HG03135 (cell line): Measurements from ENCODE around the gene MKKS.

Experiments used
- ATAC-seq: cut with Tn5 transposase; IDR thresholded peaks from one replicate; pipeline ENCODE4 v1.9.1; 2021; ENCODE audit warnings: mild to moderate bottlenecking, moderate library complexity; ENCODE audit not compliant: unreplicated experiment

Gene MKKS

GRCh38 chr20:10453241-10453640 lies 19.2 kb upstream of the MKKS start:
- ATAC-seq = peak; percentile 87

DNA sequence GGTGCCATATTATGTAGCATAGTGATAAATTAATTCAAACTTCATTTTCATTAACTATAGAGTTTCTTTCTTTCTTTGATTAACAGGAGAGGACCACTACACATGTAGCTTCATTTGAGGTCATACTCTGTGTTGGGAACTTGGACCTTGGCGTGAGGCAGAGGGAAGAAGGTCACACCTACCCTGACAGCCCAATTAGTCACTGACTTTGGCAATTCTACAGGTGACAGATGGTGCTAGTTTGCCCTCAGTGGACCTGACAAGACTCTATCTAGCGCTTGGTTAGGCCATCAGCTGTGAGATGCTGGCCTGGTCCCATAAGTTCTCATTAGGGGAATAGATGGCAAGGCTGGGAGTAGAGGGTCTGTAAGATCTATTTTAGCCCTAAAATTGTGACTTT lies 15.2 kb upstream of the MKKS start:
- ATAC-seq = no peak

DNA sequence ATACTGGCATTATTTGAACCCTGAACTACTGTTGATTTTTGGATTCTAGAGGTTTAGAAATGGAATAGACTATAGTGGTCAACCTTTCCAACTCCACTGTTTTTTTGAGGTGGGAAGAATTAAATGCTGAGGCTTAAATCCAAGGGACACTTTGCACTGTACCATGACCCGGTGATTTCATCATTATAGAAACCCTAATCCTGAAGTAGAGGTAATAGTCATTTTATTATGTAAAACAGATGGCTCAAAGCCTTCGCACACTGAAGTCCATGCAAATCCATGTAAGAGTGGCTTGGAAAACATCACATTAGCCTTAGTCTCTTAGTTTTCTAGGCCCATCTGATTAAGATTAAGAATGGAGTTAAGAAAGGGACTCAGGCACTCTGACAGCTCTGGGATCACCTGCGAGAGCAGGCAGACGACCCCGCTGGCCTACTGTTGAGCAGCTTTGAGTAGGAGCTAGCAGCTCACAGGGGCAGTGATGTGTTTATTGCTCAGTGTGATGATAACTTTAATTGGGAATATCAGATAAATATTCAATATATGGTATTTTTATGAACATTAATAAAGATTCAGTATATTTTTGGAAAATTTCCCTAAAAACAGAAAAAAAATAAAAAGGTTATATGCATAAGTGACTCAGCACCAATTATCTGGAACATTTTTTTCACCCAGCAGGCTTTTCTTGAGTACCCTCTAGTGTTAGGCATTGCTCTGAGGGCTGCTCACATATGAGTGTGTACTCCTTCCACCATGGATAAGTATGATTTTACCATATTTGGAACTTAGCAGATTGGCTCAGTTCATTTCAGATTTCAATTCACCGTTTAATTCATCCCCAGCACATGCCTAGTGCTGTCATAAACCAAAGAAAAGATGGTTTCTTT lies 14.5 kb upstream of the MKKS start:
- no peak for ATAC-seq

GRCh38 chr20:10447028-10447427 lies 13.0 kb upstream of the MKKS start:
- ATAC-seq = peak; percentile 99

- ATAC-seq = no peak
Measured at GRCh38 chr20:10445758-10446157, 11.7 kb upstream of the MKKS start.

DNA sequence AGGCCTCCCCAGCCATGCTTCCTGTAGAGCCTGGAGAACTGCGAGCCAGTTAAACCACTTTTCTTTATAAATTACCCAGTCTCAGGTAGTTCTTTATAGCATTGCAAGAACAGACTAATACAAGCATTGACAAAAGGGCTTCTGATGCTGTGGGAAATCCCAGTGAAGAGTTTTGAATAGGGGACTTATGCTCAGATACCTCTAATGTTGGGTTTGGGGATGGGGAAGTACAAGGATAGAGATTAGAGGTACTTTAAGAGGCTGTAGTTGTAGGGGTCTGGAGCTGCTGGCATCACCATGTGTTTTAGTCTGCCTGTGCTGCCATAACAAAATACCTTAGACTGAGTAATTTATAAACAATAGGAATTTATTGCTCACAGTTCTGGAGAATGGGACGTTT lies 9.9 kb upstream of the MKKS start:
- ATAC-seq = no peak

GRCh38 chr20:10438217-10438616 lies 4.2 kb upstream of the MKKS start:
- no peak for ATAC-seq

- no peak for ATAC-seq
Measured at GRCh38 chr20:10436053-10436699, 2.2 kb upstream of the MKKS start.

DNA sequence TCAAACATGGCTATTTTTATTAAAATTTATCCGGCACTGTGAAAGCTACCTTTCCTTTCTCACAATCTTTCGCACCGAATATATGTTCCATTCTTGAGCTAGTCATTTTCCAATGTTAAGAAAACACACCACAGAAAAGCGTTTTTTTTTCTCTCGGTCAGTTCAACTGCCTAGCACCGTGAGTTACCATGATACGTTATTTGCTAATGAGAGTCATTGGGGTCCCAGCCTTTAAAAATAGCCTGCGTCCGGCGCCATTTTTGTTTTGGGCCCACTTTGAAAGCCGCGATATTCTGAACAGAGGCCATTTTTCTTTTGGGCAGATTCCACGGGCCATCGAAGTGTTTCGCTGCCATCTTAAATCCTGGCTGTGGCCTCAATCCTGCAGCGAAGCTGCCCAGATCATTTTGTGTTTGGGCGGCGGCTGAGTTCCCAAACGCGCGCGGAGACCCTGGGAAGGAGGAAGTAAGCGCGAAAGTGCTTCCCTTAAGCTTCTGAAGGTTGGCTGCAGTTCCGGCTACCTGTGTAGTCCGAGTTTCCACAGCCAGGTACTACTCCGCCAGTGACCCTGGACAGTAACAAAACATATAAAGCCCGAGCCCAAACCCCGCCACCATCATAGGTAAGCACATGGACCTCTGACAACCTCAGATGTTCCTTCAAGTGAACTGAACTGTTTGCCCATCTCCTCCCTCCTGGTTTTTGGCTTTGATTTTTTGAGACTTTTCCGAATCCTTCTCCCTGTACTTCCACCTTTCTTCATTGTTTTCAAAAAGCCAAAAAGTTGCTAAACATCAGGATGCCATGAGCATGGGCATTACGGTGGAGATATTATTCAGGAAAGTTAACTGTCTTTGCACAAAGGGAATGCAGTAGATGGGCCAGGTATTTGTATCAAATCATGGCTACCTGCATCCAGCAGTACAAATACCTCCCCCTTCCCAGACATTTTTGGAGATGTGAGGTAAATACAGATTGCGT lies 1.1 kb upstream of the MKKS start, which contains the start of gene SLX4IP:
TSS of gene SLX4IP (plus strand) at position 474 of the 981 bp plus-strand sequence. CDS start 22,900 bp downstream, outside the sequence.
- ATAC-seq = peak; percentile 57

- ATAC-seq = peak; percentile 36
Measured at GRCh38 chr20:10434467-10434831, 427 bp upstream of the MKKS start.

- no peak for ATAC-seq
Measured at GRCh38 chr20:10433014-10433622, 904 bp downstream of the MKKS start.

DNA sequence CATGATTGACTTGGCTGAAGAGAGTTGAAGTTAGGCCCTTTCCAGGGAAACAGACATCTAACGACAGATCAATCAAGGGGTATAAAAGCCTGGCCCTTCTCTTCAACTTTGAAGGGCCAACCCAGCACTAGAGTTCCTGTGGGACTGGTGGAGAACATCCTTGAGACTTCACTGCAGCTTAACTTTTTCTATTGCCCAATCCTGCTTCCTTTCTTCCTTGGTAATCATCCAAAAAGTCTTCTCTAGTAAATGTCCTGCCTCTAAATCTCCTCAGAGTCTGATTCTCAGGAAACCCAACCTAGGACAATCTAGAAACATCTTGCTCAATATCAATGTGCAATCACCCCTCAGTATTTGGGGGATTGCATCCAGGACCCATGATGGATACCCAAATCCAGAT lies 1.9 kb downstream of the MKKS start:
- ATAC-seq = no peak

DNA sequence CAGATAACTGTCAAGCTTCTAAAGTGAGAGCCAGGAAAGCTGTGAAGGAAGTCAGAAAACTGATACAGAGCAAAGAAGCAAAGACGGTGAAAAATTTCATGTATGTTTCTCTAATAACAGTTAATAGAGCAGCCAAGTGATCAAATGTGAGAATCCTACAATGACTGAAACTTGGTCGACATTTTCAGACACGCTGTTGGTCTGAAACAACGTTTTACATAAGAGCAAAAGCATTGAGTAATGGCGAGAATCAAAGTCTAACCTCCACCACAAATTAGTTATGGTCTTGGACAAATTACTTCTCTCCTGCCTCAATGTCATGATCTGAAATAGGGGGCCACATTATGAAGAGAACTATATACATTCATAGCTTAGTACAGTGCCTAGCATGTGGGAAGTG lies 3.3 kb downstream of the MKKS start:
- no peak for ATAC-seq

DNA sequence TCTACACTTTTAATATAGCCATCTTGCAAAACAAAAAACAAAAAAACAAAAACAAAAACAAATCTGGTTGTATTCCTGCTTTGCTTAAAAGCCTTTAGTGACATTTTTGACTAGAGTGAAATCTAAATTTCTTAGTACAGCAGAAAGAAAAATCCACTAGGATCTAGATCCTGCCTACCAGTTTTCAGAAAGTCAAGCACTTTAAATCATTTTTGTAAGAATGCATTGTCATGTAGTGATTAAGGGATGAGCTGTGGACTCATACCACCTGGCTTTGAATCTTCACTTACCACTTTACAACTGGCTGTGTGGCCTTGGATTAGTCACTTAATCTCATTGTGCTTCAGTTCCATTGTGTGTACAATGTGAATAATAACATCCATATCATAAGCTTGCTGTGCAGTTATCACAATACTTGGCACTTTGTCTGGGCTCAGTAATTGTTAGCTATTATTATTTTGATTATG lies 4.0 kb downstream of the MKKS start:
- no peak for ATAC-seq

DNA sequence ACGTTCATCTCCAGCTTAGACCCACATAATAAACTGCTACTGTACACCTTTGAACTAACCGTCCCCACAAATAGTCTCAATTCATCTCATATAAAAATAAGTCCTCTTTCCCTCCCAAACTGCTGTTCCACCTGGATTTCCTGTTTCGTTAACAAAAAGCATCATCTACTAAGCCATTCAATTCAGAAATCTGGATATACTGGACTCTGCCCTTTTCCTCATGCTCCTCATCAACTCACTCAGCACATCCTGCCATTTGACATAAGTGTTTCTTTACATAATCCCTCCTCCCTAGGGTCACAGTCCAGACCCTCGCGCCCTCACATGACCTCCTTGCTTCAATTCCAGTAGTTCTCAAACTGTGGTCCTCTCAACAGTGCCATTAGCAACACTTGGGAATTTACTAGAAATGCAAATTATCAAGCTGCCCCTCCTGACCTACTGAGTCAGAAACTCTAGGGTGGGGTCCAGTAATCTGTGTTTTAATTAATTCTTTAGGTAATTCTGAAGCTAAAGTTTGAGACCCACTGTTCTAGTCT lies 4.5 kb downstream of the MKKS start:
- ATAC-seq = no peak

GRCh38 chr20:10428008-10428407 lies 6.0 kb downstream of the MKKS start:
- ATAC-seq = no peak

GRCh38 chr20:10427060-10427692 lies 6.8 kb downstream of the MKKS start:
- no peak for ATAC-seq

DNA sequence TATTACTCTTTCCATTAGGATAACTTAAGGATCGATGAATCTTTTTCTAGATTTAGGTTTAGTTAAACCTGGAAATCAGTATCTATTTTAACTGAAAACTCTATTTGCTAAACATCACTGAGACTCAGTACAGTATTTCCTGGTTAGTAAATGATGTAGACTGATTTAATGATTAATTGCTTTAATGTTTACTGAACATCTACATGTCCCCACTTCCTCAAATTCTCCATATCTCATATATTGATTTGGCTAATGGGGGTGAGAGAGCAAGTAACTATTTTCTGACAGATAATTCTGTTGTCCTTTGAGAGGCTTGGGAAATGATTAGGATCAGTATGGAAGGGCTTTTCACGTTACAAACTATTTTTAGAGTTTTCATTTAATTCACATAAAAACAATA lies 10.3 kb downstream of the MKKS start:
- ATAC-seq = peak; percentile 85

DNA sequence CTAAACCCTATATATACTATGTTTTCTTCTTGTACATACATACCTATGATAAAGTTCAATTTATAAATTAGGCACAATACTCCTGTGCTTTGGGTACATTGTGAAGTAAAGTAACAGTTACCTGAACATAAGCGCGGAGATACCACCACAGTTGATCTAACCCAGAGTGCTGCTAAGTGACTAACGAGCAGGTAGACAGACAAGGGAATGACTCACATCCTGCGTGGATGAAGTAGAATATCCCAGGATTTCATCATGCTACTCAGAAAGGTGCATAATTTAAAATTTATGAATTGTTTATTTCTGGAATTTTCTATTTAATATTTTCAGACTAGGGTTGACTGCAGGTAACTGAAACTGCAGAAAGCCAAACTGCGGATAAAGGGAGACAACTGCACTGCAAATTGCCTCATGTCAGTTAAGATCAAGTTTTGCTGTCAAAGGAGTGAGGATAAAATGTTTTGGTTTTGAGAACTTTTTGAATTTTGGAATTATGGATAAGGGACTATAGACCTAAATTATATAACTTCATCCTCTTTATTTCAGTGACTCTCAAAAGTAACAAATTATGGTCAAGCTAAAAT lies 14.4 kb downstream of the MKKS start:
- ATAC-seq = no peak
